ENCODE results near the gene CAMK2A. TPM values are rescaled to one million over a fixed set of nuclear protein-coding genes. Genes with fewer than 3 reads are reported as not detected.

Gene CAMK2A
- total RNA-seq, 1 experiment from 2014 or later, result not detected

DNA sequence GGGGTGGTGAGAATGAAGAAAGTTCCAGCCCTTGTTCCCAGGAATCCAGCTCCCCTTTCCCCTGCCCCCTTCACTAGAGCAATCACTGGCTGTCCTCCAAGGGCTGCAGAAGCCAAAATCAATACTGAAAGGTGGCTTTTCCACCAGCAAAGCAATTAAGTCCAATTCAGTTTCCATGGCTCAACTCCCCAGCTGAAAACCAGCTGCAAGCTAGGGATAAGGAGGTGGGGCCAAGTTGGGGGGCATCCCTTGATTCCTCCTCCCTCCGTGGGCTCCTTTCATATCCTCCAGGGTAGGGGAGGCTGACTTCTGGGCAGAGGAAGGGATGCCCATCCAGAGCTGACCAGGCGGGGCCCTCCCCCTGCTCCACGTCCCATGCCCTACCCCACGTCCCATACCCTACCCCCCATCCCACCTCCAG is 22.7 kb downstream of the CAMK2A start:
- POLR2A ChIA-PET, result no interaction called here
- no TSS peak for BruUV-seq (replicated peaks)
- Histone ChIP-seq H3K36me3 (ENCODE audit: control insufficient read depth, insufficient read depth, low read length) (no peaks in the 10 kb centered on the region), H3K9me3 (no peaks in the 10 kb centered on the region), H3K4me1 (no peaks in the 10 kb centered on the region), H3K4me3 (ENCODE audit: low read depth, low read length) (no peak overlapping the region), H3K27me3 (replicated peaks; ENCODE audit: control insufficient read depth, insufficient read depth, low read length) (no peaks in the 10 kb centered on the region)
- no peaks in the 10 kb centered on the region for H3K9me3 Mint-ChIP-seq (ENCODE audit: unreplicated experiment)
- intact Hi-C loops (cut with micrococcal nuclease; ENCODE audit: unreplicated experiment), result no loop called here
- no peaks in the 10 kb centered on the region for H3K4me1 Mint-ChIP-seq (ENCODE audit: low read depth, unreplicated experiment)
- TF ChIP-seq, protein P1, sequence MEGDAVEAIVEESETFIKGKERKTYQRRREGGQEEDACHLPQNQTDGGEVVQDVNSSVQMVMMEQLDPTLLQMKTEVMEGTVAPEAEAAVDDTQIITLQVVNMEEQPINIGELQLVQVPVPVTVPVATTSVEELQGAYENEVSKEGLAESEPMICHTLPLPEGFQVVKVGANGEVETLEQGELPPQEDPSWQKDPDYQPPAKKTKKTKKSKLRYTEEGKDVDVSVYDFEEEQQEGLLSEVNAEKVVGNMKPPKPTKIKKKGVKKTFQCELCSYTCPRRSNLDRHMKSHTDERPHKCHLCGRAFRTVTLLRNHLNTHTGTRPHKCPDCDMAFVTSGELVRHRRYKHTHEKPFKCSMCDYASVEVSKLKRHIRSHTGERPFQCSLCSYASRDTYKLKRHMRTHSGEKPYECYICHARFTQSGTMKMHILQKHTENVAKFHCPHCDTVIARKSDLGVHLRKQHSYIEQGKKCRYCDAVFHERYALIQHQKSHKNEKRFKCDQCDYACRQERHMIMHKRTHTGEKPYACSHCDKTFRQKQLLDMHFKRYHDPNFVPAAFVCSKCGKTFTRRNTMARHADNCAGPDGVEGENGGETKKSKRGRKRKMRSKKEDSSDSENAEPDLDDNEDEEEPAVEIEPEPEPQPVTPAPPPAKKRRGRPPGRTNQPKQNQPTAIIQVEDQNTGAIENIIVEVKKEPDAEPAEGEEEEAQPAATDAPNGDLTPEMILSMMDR (IDR thresholded peaks at IDR 0.05; ENCODE audit: insufficient read depth in 1 of 2, low read depth in 1 of 2, low read length in 1 of 2, severe bottlenecking in 1 of 2, unreplicated experiment in 1 of 2), result no peak
- no peak overlapping the region for H3K4me3 Mint-ChIP-seq (ENCODE audit: unreplicated experiment)
- H3K27me3 Mint-ChIP-seq (ENCODE audit: insufficient read depth, unreplicated experiment), result no peaks in the 10 kb centered on the region
- CTCF ChIA-PET, result no interaction called here
- no peak overlapping the region for H3K27ac Mint-ChIP-seq (ENCODE audit: unreplicated experiment)
- no peak for DNase-seq
- no peaks in the 10 kb centered on the region for H3K36me3 Mint-ChIP-seq (ENCODE audit: insufficient read depth, unreplicated experiment)

DNA sequence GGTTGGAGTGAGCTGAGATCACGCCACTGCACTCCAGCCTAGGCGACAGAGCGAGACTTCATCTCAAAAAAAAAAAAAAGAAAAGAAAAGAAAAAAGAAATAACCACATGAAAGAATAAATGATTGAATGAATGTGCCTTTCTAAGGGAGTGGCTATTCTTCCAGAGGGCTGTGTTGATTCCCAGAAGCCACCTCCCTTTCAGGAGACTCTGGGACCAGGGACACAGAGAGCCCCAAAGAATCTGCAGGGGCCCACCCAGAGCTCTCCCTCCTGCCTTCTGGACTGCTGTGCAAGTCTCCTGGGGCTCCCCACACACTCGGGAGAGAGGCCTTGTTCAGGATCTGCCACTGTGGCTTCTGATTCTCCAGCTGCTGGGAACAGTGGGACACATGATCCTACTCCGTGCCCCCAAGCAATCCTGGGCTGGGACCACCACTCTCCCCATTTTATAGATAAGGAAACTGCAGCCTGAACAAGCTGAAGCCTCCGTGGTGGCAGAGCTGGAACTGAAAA is 23.6 kb downstream of the CAMK2A start:
- Mint-ChIP-seq H3K36me3 (ENCODE audit: insufficient read depth, unreplicated experiment) (no peaks in the 10 kb centered on the region), H3K9me3 (ENCODE audit: unreplicated experiment) (no peaks in the 10 kb centered on the region), H3K27ac (ENCODE audit: unreplicated experiment) (no peak overlapping the region), H3K4me1 (ENCODE audit: low read depth, unreplicated experiment) (no peaks in the 10 kb centered on the region), H3K27me3 (ENCODE audit: insufficient read depth, unreplicated experiment) (no peaks in the 10 kb centered on the region), H3K4me3 (ENCODE audit: unreplicated experiment) (no peak overlapping the region)
- intact Hi-C loops (cut with micrococcal nuclease; ENCODE audit: unreplicated experiment), result no loop called here
- no TSS peak for BruUV-seq (replicated peaks)
- Histone ChIP-seq H3K4me1 (no peaks in the 10 kb centered on the region), H3K4me3 (ENCODE audit: low read depth, low read length) (no peak overlapping the region), H3K27me3 (replicated peaks; ENCODE audit: control insufficient read depth, insufficient read depth, low read length) (no peaks in the 10 kb centered on the region), H3K9me3 (no peaks in the 10 kb centered on the region), H3K36me3 (ENCODE audit: control insufficient read depth, insufficient read depth, low read length) (no peaks in the 10 kb centered on the region)
- TF ChIP-seq, protein P1 (IDR thresholded peaks at IDR 0.05; ENCODE audit: insufficient read depth in 1 of 2, low read depth in 1 of 2, low read length in 1 of 2, severe bottlenecking in 1 of 2, unreplicated experiment in 1 of 2), result no peak
- no peak for DNase-seq
- POLR2A ChIA-PET, result no interaction called here
- CTCF ChIA-PET, result interaction anchor here (0.6 to 0.8 kb wide), 2 partner anchors 10 to 391 kb away, joined by 3 to 6 read pairs; no protein-coding TSS in a partner anchor

DNA sequence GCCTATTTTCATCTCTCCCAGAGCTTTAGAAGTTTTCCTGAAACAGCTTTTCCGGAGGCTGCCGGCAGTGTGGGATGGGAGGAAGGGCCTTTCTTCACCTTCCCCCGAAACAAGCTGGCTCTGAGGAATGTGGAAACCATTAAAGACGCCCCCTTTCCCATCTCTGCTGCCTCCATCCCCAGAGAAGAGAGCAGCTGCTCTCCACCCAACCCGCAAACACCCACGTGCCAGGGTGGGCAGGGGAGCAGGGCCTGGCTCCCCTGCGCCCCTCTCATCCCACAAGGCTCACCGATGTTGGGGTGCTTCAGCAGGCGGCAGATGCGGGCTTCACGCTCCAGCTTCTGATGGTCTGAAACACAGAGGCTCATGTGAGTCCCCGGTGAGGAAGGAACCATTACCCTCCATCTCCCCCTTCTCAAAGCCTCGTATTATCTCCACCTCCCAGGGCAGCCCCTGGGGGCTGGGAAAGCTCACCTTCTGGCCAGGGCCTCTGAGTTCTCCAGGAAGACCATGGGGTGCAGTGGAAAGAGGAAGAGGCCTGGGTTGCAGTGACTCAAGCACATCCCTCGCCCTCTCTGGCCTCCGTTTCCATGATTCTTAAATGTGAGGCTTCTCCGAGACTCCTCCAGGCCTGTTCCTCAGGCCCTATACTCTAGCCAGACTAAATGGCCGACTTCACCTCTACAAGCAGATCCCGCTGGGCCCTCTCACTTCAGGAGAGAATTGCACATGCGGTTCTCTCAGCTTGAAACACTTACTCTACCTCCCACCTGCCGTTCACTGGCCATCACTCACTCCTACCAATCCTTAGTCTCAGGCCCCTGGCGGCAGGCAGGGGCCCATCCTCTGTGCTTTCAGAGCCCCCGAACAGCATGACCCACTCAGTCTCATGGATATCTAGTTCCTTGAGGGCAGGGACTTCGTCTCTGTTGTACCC is 24.6 kb downstream of the CAMK2A start:
- H3K4me1 Mint-ChIP-seq (ENCODE audit: low read depth, unreplicated experiment), result no peaks in the 10 kb centered on the region
- no peak overlapping the region for H3K4me3 Mint-ChIP-seq (ENCODE audit: unreplicated experiment)
- CTCF ChIA-PET, result no interaction called here
- POLR2A ChIA-PET, result no interaction called here
- no peaks in the 10 kb centered on the region for H3K9me3 ChIP-seq
- H3K36me3 ChIP-seq (ENCODE audit: control insufficient read depth, insufficient read depth, low read length), result no peaks in the 10 kb centered on the region
- TF ChIP-seq, protein P1 (IDR thresholded peaks at IDR 0.05; ENCODE audit: insufficient read depth in 1 of 2, low read depth in 1 of 2, low read length in 1 of 2, severe bottlenecking in 1 of 2, unreplicated experiment in 1 of 2), result no peak
- intact Hi-C loops (cut with micrococcal nuclease; ENCODE audit: unreplicated experiment), result no loop called here
- H3K27me3 ChIP-seq (replicated peaks; ENCODE audit: control insufficient read depth, insufficient read depth, low read length), result no peaks in the 10 kb centered on the region
- BruUV-seq (replicated peaks), result no TSS peak
- no peak overlapping the region for H3K27ac Mint-ChIP-seq (ENCODE audit: unreplicated experiment)
- H3K4me1 ChIP-seq, result no peaks in the 10 kb centered on the region
- no peak overlapping the region for H3K4me3 ChIP-seq (ENCODE audit: low read depth, low read length)
- H3K36me3 Mint-ChIP-seq (ENCODE audit: insufficient read depth, unreplicated experiment), result no peaks in the 10 kb centered on the region
- no peaks in the 10 kb centered on the region for H3K27me3 Mint-ChIP-seq (ENCODE audit: insufficient read depth, unreplicated experiment)
- H3K9me3 Mint-ChIP-seq (ENCODE audit: unreplicated experiment), result no peaks in the 10 kb centered on the region
- DNase-seq, result no peak
